GM12878 (cell line): ENCODE results near the gene SUOX. TPM values are rescaled to one million over a fixed set of nuclear protein-coding genes. Genes with fewer than 3 reads are reported as not detected.

Source experiments
- ATAC-seq: fragments of 200-7000 bp; cut with Tn5 transposase; 3 replicates; pipeline ENCODE4 v1.9.1; 2020; ENCODE audit warnings: mild to moderate bottlenecking, moderate library complexity
- BruUV-seq: library from RNA; stranded (reverse); fragments of 400-500 nt; replicated peaks from 2 replicates; lab custom pipeline; 2021; lab: Mats Ljungman, UMichigan
- CTCF ChIA-PET: fragments of 300-600 bp; sonication (Branson Sonifier 250); formaldehyde crosslinking; extraction: SDS; loops from one replicate; lab custom pipeline; 2021; ENCODE audit warnings: inconsistent platforms; lab: Yijun Ruan, JAX
- POLR2A ChIA-PET: fragments of 350-600 bp; formaldehyde crosslinking; extraction: SDS; loops from one replicate; lab custom pipeline; 2021; ENCODE audit warnings: inconsistent platforms; lab: Charles Lee
- RAD21 ChIA-PET: fragments of 300-600 bp; sonication (Branson Sonifier 250); formaldehyde crosslinking; loops from one replicate; lab custom pipeline; 2023; ENCODE audit warnings: antibody characterized with exemption; ENCODE audit not compliant: unreplicated experiment; lab: Charles Lee
- SMC1A ChIA-PET: fragments of 300-600 bp; sonication (Branson Sonifier 250); formaldehyde crosslinking; loops from one replicate; lab custom pipeline; 2023; ENCODE audit not compliant: unreplicated experiment, uncharacterized antibody; lab: Charles Lee
- DNase-seq: peaks from one replicate; pipeline ENCODE4 v3.0.0-alpha.2; 2011; ENCODE audit warnings: low read depth, low spot score
- FAIRE-seq: peaks from 3 replicates; lab custom pipeline; 2011; peaks lifted over from hg19 to GRCh38; lab: Jason Lieb, UNC
- H2AFZ ChIP-seq: 2 replicates; pipeline ENCODE4 v1.6.0; 2011; ENCODE audit warnings: low read depth, low read length, control low read depth; ENCODE audit not compliant: control insufficient read depth
- H3K27ac ChIP-seq: 2 replicates; pipeline ENCODE4 v1.5.1; 2011; ENCODE audit warnings: control low read depth; ENCODE audit not compliant: control insufficient read depth, insufficient read depth
- H3K27me3 ChIP-seq, 2 experiments: replicated peaks in 1 of 2; 2 replicates each; pipeline versions ENCODE4 v1.6.0 to v1.6.1; 2011; ENCODE audit warnings: low read length in 1 of 2; ENCODE audit not compliant: control insufficient read depth in 2 of 2, insufficient read depth in 2 of 2
- H3K36me3 ChIP-seq, 2 experiments: 2 replicates each; pipeline ENCODE4 v1.5.1; 2011; ENCODE audit warnings: low read length in 1 of 2; ENCODE audit not compliant: control insufficient read depth in 2 of 2, insufficient read depth in 2 of 2
- H3K4me1 ChIP-seq: 2 replicates; pipeline ENCODE4 v1.6.1; 2011; ENCODE audit warnings: mild to moderate bottlenecking, low read length, moderate library complexity, mixed read lengths; ENCODE audit not compliant: control insufficient read depth, insufficient read depth
- H3K4me2 ChIP-seq: 2 replicates; pipeline ENCODE4 v1.6.0; 2011; ENCODE audit warnings: control low read depth; ENCODE audit not compliant: control insufficient read depth, insufficient read depth
- H3K4me3 ChIP-seq: fragments of 200-600 bp; sonication (generic); 2 replicates; pipeline ENCODE4 v1.5.1; 2016
- H3K79me2 ChIP-seq: 2 replicates; pipeline ENCODE4 v1.6.0; 2011; ENCODE audit warnings: low read length; ENCODE audit not compliant: control insufficient read depth, insufficient read depth
- H3K9ac ChIP-seq: 2 replicates; pipeline ENCODE4 v1.8.0; 2011; ENCODE audit warnings: low read length, control low read depth, mixed read lengths; ENCODE audit not compliant: control insufficient read depth, insufficient read depth
- H3K9me3 ChIP-seq: replicated peaks from 3 replicates; pipeline ENCODE4 v1.5.1; 2011; ENCODE audit warnings: mild to moderate bottlenecking, low read length; ENCODE audit not compliant: control insufficient read depth, insufficient read depth
- H4K20me1 ChIP-seq: 2 replicates; pipeline ENCODE4 v1.6.0; 2011; ENCODE audit not compliant: control insufficient read depth, insufficient read depth
- HDGF ChIP-seq: fragments of 450-650 bp; IDR thresholded peaks from 2 replicates; pipeline ENCODE4 v1.6.1; 2016; ENCODE audit warnings: antibody characterized with exemption
- NR2C2 ChIP-seq: IDR thresholded peaks from 2 replicates; pipeline ENCODE4 v1.6.1; 2011; ENCODE audit warnings: borderline replicate concordance, low read depth; ENCODE audit not compliant: control insufficient read depth, insufficient read length
- RAD21 ChIP-seq: IDR thresholded peaks from 2 replicates; pipeline ENCODE4 v1.6.1; 2011; ENCODE audit warnings: mild to moderate bottlenecking, low read depth, low read length, moderate library complexity; ENCODE audit not compliant: insufficient read depth
- REST ChIP-seq: IDR thresholded peaks from 2 replicates; pipeline ENCODE4 v1.6.1; 2012; ENCODE audit warnings: mild to moderate bottlenecking, low read depth, low read length
- SMC3 ChIP-seq: IDR thresholded peaks from 2 replicates; pipeline ENCODE4 v1.6.1; 2011; ENCODE audit warnings: low read length, improper control_type of control experiment, borderline replicate concordance
- TBL1XR1 ChIP-seq: IDR thresholded peaks from 2 replicates; pipeline ENCODE4 v1.6.1; 2012; ENCODE audit warnings: low read depth, low read length, improper control_type of control experiment
- YY1 ChIP-seq: IDR thresholded peaks from 2 replicates; pipeline ENCODE4 v1.6.1; 2011; ENCODE audit warnings: low read depth, mild to moderate bottlenecking, low read length
- ZNF622 ChIP-seq: fragments of 450-650 bp; IDR thresholded peaks from 2 replicates; pipeline ENCODE4 v1.6.1; 2017; ENCODE audit warnings: mild to moderate bottlenecking, inconsistent platforms
- WGBS: methylation state at CpG from one replicate; pipeline ENCODE4 v1.1.6; 2016; ENCODE audit warnings: low lambda C conversion rate; ENCODE audit not compliant: insufficient replicate concordance, insufficient coverage; ENCODE audit errors: missing lambda C conversion rate; 5-methylcytosine and 5-hydroxymethylcytosine counted together
- in situ Hi-C: fragments of 300-500 bp; cut with MboI; formaldehyde crosslinking; loops from 9 replicates; pipeline ENCODE4 v1.14.3; 2018; ENCODE audit warnings: mixed read lengths
- intact Hi-C: fragments of 100-400 bp; cut with micrococcal nuclease; formaldehyde crosslinking; loops from one replicate; pipeline ENCODE4 v1.14.2; 2022; ENCODE audit not compliant: unreplicated experiment
- polyA plus RNA-seq, 11 experiments: library from polyadenylated mRNA; depleted of rRNA in 4 of 11; unstranded in 6 of 11; stranded (reverse) in 5 of 11; fragments of >200 nt; fragmentation: Nextera tagmentation in 4 of 11; fragmentation: Illumina TruSeq in 1 of 11; extraction: Ambion mirVana in 4 of 11; extraction: Trizol in 1 of 11; gene quantifications; 1 replicate in 1 of 11; 2 replicates in 10 of 11; pipeline versions ENCODE4 v1.2.1 to v1.2.3, GENCODE V29; 2011 to 2016; ENCODE audit warnings: inconsistent platforms in 2 of 11, missing spikeins in 2 of 11, low read depth in 1 of 11
- total RNA-seq, 4 experiments: library from RNA; depleted of rRNA in 3 of 4; stranded (reverse); fragments of >200 nt in 3 of 4; fragmentation: Illumina TruSeq in 1 of 4; extraction: Trizol in 1 of 4; gene quantifications; 2 replicates each; pipeline versions ENCODE4 v1.2.1 to v1.2.3, GENCODE V29; 2013 to 2021
- TF ChIP-seq, protein P1 (sequence below), 3 experiments: IDR thresholded peaks in 2 of 3; conservative IDR thresholded peaks in 1 of 3; 2 replicates each; pipeline ENCODE4 v1.5.1; 2011; ENCODE audit warnings: low read depth in 3 of 3, low read length in 3 of 3, mild to moderate bottlenecking in 3 of 3, control low read depth in 2 of 3, moderate library complexity in 2 of 3, inconsistent platforms in 1 of 3, mixed read lengths in 1 of 3; ENCODE audit not compliant: control insufficient read depth in 2 of 3, insufficient read depth in 1 of 3; ENCODE audit errors: extremely low read depth in 1 of 3

The SUOX gene
- total and polyA plus RNA-seq, 10 of the 15 experiments (the other 5 are each of a cell fraction or from before 2014, with no cell fraction given), result 5.1 to 18.8 (median 13.4) TPM

- no peak for ATAC-seq
- Histone ChIP-seq H3K4me2 (no peak overlapping the region), H3K4me1 (no peaks in the 10 kb centered on the region), H3K4me3 (no peak overlapping the region), H3K9me3 (no peaks in the 10 kb centered on the region), H3K36me3 (no peaks in the 10 kb centered on the region), H2AFZ (no peak overlapping the region), H3K9ac (no peak overlapping the region), H3K79me2 (no peaks in the 10 kb centered on the region), H4K20me1 (no peaks in the 10 kb centered on the region), H3K27me3 (no peaks in the 10 kb centered on the region), H3K27ac (no peak overlapping the region)
- CTCF ChIA-PET, result interaction anchor here (0.7 to 6.1 kb wide), 27 partner anchors 9 to 290 kb away, joined by 3 to 107 read pairs (median 6); partner anchors contain the start of genes IKZF4, ORMDL2, RAB5B and SARNP
- no peak for DNase-seq
- BruUV-seq, result no TSS peak
- RAD21 ChIA-PET, result interaction anchor here (1.0 to 2.6 kb wide), 10 partner anchors 10 to 290 kb away, joined by 3 to 44 read pairs (median 4); partner anchors contain the start of genes ORMDL2, SARNP and SUOX
- in situ Hi-C loops, result no loop called here
- intact Hi-C loops, result loop anchor here (1.0 kb wide), 2 partner anchors 33 to 291 kb away; no protein-coding TSS in a partner anchor
- POLR2A ChIA-PET, result interaction anchor here (0.5 to 1.0 kb wide), 3 partner anchors 15 to 203 kb away, joined by 4 to 9 read pairs (median 4); partner anchors contain the start of gene SUOX
- TF ChIP-seq ZNF622, result no peak
- TF ChIP-seq TBL1XR1, result no peak
- FAIRE-seq, result no peak
- SMC1A ChIA-PET, result interaction anchor here (0.6 to 2.1 kb wide), 18 partner anchors 9 to 300 kb away, joined by 3 to 15 read pairs (median 4); partner anchors contain the start of genes CD63 and SUOX
Observed at GRCh38 chr12:56029166-56029519, 32.1 kb downstream of the SUOX start.

- Histone ChIP-seq H3K27me3 (no peaks in the 10 kb centered on the region), H3K9ac (no peak overlapping the region), H3K4me1 (no peaks in the 10 kb centered on the region), H3K4me2 (no peak overlapping the region), H3K9me3 (no peaks in the 10 kb centered on the region), H3K79me2 (no peaks in the 10 kb centered on the region), H4K20me1 (no peaks in the 10 kb centered on the region), H2AFZ (no peak overlapping the region), H3K4me3 (no peak overlapping the region), H3K27ac (no peak overlapping the region), H3K36me3 (no peaks in the 10 kb centered on the region)
- RAD21 ChIA-PET, result interaction anchor here (1.0 to 2.6 kb wide), 11 partner anchors 10 to 291 kb away, joined by 3 to 44 read pairs (median 3); partner anchors contain the start of genes ORMDL2, SARNP and SUOX
- SMC1A ChIA-PET, result interaction anchor here (0.6 to 2.1 kb wide), 19 partner anchors 10 to 301 kb away, joined by 3 to 15 read pairs (median 3); partner anchors contain the start of genes CD63 and SUOX
- intact Hi-C loops, result loop anchor here (1.0 kb wide), 2 partner anchors 33 to 291 kb away; no protein-coding TSS in a partner anchor
- CTCF ChIA-PET, result interaction anchor here (0.7 to 6.1 kb wide), 28 partner anchors 9 to 291 kb away, joined by 3 to 107 read pairs (median 5); partner anchors contain the start of genes IKZF4, ORMDL2, PA2G4 and RAB5B
- FAIRE-seq (peak; percentile 79), ATAC-seq (peak; percentile 94), DNase-seq (no peak)
- WGBS, result 96% methylated on average over 6 of the region's 6 CpGs
- no TSS peak for BruUV-seq
- POLR2A ChIA-PET, result interaction anchor here (0.6 to 1.0 kb wide), 3 partner anchors 19 to 203 kb away, joined by 3 to 9 read pairs (median 4); partner anchors contain the start of gene SUOX
- in situ Hi-C loops, result loop anchor here (5.0 kb wide), 1 partner anchor 292 kb away; no protein-coding TSS in a partner anchor
- peak; percentile 64 for TF ChIP-seq RAD21
- TF ChIP-seq SMC3, result peak; percentile 86
- no peak for TF ChIP-seq REST
- TF ChIP-seq, protein P1, sequence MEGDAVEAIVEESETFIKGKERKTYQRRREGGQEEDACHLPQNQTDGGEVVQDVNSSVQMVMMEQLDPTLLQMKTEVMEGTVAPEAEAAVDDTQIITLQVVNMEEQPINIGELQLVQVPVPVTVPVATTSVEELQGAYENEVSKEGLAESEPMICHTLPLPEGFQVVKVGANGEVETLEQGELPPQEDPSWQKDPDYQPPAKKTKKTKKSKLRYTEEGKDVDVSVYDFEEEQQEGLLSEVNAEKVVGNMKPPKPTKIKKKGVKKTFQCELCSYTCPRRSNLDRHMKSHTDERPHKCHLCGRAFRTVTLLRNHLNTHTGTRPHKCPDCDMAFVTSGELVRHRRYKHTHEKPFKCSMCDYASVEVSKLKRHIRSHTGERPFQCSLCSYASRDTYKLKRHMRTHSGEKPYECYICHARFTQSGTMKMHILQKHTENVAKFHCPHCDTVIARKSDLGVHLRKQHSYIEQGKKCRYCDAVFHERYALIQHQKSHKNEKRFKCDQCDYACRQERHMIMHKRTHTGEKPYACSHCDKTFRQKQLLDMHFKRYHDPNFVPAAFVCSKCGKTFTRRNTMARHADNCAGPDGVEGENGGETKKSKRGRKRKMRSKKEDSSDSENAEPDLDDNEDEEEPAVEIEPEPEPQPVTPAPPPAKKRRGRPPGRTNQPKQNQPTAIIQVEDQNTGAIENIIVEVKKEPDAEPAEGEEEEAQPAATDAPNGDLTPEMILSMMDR (IDR thresholded peaks at IDR 0.05 in 2 of 3, conservative IDR thresholded peaks at IDR 0.05 in 1 of 3; ENCODE audit: control insufficient read depth in 2 of 3, extremely low read depth in 1 of 3, insufficient read depth in 1 of 3, low read depth in 3 of 3, low read length in 3 of 3), result peak; percentile 69 to 72 (median 71)
- TF ChIP-seq YY1, result 0 out of 2 replicates have a peak, but pooled peaks have one; percentile 24
- no peak for TF ChIP-seq NR2C2
- no peak for TF ChIP-seq HDGF
Observed at GRCh38 chr12:56029666-56030293, 32.7 kb downstream of the SUOX start.
